GM18505 (cell line): ENCODE results near the gene EEF1A2.

ENCODE experiments used
- ATAC-seq: cut with Tn5 transposase; IDR thresholded peaks from one replicate; pipeline ENCODE4 v1.9.1; 2021; ENCODE audit not compliant: unreplicated experiment
- POLR2A ChIP-seq: IDR thresholded peaks from 4 replicates; pipeline ENCODE4 v1.6.1; 2011; ENCODE audit warnings: borderline replicate concordance; ENCODE audit not compliant: insufficient read depth, insufficient read length; ENCODE audit errors: extremely low read depth

EEF1A2 gene

DNA sequence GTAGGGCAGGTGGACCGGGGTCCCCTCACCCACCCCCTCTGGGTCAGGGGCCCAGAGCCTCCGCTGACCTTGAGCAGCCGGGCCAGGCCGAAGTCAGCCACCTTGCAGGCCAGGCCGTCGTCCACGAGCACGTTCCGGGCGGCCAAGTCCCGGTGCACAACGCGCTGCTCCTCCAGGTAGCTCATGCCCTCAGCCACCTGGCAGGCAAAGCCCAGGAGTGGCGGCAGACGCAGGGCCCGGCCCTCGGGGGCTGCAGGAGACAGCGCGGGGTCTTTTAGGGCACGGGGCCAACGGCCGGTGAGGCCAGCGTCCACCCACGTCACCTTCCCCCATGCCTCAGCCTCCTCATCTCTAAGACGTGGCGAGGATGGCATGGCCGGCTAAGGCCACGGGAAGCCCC is 42.5 kb upstream of the EEF1A2 start:
- ATAC-seq = no peak
- TF ChIP-seq POLR2A = no peak

DNA sequence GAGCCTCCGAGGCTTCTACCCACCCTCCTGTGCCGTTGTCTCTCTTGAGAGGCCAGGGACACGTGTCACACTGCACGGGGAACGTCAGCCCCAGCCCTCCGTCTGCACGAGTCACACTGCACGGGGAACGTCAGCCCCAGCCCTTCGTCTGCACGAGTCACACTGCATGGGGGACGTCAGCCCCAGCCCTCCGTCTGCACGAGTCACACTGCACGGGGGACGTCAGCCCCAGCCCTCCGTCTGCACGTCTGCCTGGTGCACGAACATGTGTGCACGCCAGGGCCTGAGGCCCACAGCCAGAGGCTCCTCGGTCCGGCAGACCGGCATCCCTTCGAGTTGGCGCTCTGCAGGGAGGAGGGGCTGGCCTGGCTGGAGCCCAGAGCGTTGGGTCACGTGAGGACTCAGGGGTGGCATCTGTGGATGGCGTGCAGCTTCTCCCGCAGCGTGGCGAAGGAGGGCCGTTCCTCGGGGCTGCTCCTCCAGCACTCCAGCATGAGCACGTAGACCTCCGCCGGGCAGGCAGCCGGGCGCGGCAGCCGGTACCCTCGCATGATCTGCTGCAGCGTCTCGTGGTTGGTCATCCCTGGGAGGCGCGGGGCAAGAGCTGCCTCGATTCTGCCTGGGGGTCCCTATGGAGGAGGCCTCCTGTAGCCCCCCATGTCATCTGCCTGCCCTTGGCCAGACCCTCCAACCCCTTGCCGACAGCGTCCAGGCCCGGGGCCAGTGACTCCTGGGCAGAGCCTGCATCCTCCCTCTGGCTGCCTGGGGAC is 41.7 kb upstream of the EEF1A2 start:
- no peak for ATAC-seq
- no peak for TF ChIP-seq POLR2A

DNA sequence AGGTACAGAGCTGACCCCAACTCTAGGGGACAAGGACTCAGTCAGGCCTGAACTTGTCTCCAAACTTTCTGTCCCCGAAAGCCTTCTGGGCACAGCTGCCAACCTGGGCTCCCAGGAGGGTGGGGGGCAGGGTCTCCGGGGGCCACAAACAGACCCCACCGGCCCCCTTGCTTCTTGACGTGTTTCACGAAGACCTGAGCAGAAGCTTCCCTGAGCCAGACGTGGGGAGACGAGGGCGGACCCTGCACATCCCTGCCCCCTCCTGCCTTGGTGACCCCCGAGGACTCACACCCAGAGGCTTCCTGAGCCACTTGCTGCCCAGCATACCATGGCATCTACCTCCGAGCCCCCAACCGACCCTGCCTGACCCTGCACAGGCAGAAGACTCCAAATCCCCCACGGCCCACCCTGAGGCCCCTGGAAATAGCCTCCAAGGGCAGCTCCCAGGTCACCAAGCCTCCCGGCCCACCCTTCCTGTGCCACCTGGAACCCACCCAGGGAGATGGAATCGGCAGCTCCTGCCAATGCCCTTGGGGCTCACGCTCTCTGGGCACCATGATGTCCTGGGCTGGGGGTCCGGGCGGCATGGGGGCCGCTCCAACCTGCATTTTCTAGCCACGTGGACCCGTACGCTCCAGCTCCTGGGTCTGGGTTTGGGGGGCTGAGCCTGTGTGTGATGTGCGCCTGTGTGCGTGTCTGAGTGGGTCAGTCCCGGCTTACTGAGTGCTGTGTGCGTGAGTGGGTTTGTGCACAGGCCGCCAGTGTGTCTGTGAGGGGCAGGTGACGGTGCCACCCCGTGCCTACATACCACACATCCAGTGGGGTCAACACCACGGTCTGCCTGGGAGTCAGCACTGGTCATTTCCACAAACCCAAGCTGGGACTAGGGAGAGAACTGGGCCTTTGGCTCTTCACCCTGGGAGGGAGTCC is 40.8 kb upstream of the EEF1A2 start:
- no peak for TF ChIP-seq POLR2A
- ATAC-seq = no peak

DNA sequence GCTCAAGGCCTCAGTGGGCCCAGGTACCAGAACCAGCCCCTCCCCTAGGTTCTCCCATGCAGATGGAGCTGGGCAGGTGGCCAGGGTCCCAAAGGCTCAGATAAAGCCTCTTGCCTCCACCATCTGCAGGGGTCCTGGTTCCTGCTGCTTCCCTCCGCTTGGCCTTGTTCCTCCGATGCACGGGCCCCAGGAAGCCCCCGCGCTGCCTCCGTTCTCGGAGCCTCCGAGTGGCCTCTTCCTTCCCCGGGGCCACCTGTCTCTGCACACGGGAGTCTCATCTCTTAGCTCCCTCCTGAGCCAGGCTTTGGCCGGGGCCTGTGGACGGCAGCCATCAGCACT is 40.2 kb upstream of the EEF1A2 start:
- ATAC-seq = no peak
- TF ChIP-seq POLR2A = no peak

GRCh38 chr20:63538204-63539091 is 39.6 kb upstream of the EEF1A2 start:
- no peak for ATAC-seq

GRCh38 chr20:63537525-63538203 is 38.8 kb upstream of the EEF1A2 start:
- TF ChIP-seq POLR2A = peak; percentile 78
- peak; percentile 80 for ATAC-seq

More at GRCh38 chr20:63538204-63539091, 39.6 kb upstream of the EEF1A2 start:
- TF ChIP-seq POLR2A = no peak

DNA sequence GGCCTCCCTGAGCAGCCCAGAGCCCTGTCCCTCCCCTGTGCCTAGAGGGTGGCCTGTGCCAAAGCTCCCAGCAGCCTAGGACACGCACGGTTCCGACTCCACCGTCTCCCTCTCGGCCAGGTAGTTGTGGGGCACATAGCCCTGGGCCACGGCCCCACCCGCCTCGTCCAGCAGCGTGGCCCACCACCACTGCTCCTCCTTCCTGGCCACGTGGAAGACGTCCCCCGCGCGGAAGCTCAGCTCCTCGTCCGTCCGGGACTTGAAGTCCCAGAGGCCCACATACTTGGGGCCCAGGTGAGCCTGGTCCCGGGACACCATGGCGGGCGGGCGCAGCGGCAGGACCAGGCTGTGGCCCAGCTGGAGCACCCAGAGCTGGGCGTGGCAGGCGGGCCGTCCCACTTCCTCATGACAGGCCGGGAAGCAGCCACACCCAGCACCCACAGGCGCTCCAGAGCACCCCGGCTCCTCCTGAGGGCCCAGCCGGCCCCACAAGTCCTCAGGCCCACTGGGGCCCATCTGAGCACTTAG is 38.2 kb upstream of the EEF1A2 start, which contains the start of gene PTK6:
TSS of gene PTK6 (minus strand) at position 380 of the 528 bp plus-strand sequence. CDS start at position 318, 62 bp downstream.
- peak; percentile 11 for ATAC-seq
- TF ChIP-seq POLR2A = no peak

GRCh38 chr20:63536241-63536977 is 37.5 kb upstream of the EEF1A2 start:
- TF ChIP-seq POLR2A = no peak
- no peak for ATAC-seq

DNA sequence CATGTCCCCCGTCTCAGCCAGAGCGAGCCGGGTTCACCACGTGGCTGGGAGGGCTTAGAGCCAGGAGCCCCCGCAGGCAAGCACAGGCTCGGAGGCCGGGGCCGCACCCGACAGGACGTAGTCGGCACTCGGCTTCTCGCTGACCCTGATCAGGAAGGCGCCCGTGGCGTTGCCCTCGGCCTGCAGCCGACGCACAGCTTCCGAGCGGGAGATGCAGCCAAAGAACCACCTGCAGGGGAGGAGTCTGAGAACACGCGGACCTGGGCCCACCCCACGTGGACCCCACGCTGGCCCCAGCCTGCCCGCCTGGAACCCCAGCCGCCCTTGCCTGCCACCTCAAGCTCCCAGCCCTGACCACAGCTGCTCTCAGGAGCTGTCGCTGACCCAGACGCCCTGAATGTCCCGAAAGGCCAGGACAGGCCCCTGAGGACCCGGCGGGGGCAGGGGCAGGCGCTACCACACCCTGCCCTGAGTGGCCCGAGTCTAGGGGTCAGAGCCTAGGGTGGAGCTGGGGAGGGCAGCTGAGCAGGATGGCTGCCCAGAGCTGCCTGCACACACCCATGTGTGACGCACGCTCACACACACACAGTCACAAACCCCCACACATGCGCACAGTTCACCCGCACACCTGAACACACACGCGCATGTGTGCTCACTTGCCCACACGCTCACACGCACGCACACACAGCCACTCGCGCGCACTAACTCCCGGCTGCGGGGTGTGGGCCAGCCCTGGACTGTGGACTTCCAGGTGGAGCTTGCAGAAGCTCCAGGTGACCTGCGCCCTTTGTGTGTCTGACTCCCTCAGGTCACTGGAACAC is 36.2 kb upstream of the EEF1A2 start:
- no peak for TF ChIP-seq POLR2A
- no peak for ATAC-seq

DNA sequence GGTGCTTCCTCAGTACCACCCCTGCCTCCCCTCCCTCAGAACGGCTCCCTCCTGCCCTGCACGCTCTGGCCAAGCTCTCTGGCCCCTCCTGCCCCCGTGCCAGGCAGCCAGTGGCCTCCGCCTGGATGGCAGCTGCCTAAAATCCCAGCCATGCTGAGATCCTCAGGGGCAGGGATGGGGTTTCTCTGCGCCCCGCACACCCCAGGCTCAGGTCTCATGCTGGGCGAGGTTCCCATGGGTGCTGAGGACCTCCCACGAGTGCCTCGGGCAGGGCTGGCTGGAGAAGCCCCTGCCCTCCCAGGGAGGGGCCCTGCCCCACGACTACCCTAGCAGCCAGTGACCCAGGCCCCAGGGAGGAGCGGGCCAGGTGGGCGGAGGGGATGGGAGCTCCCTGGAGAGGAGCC is 35.5 kb upstream of the EEF1A2 start:
- no peak for TF ChIP-seq POLR2A
- ATAC-seq = no peak

DNA sequence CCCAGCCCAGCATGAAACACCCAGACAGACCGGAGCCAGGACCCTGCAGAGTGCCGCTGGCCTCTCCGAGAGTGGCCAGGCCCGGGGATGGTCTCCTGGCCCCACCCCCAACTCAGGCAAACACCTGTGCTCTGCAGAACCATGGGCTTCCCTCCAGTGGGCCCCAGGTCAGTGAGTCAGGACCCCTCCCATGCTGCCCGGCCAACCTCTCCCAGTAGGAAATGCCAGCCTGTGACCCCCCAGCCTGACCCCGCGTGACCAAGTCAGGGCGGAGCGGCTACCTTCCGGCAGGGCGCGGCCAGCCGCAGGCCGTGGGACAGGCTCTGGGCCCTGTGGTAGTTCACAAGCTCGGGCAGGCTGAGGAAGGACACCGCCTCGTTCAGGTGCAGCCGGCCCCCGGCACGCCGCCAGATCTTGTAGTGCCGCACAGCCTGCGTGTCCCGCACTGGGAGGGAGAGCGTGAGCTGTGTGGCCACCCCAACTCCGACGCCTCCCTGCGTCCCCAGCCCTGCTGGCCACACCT is 35.0 kb upstream of the EEF1A2 start:
- TF ChIP-seq POLR2A = no peak
- no peak for ATAC-seq
